HG02870 (cell line): Measurements from ENCODE around the gene TGIF2.

Experiments used
- ATAC-seq: cut with Tn5 transposase; IDR thresholded peaks from one replicate; pipeline ENCODE4 v1.9.1; 2021; ENCODE audit warnings: mild to moderate bottlenecking, moderate library complexity; ENCODE audit not compliant: unreplicated experiment

The TGIF2 gene

DNA sequence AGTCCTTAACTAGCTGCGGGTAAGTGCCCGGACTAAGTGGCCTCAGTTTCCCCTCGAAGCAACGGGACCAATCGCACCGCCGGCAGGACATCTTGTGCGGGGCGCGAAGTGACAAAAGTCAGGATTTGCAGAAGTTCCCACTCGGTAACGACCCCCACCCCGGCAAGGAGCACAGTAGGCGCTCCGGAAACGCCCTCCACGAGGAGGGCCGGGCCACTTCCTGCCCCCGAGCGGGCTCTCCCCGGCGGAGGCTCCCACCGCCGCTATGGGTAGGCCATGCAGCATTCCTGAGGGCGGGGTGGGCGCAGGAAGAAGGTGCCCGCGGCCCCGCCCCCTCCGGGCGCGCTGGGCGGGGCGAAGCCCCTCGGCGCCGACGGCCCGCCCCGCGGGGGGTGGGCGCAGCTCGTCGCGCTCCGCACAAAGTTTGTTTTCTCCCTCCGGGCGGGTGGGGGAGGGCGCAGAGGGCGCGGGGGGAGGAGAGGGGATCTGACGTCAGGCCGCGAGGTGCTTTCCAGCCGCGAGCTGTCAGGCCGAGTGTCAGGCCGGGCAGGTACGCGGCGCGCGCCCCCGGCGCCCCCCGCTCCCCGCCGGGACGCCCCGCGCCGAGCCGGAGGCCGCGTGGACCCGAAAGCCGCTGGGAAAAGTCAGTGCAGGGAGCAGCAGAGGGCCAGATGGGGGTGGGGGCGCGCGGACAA lies at the start of gene TGIF2:
TGIF2 (plus strand) TSS at position 495 of the 695 bp plus-strand sequence. CDS start 5,178 bp downstream, outside the sequence.
- peak; percentile 45 for ATAC-seq

DNA sequence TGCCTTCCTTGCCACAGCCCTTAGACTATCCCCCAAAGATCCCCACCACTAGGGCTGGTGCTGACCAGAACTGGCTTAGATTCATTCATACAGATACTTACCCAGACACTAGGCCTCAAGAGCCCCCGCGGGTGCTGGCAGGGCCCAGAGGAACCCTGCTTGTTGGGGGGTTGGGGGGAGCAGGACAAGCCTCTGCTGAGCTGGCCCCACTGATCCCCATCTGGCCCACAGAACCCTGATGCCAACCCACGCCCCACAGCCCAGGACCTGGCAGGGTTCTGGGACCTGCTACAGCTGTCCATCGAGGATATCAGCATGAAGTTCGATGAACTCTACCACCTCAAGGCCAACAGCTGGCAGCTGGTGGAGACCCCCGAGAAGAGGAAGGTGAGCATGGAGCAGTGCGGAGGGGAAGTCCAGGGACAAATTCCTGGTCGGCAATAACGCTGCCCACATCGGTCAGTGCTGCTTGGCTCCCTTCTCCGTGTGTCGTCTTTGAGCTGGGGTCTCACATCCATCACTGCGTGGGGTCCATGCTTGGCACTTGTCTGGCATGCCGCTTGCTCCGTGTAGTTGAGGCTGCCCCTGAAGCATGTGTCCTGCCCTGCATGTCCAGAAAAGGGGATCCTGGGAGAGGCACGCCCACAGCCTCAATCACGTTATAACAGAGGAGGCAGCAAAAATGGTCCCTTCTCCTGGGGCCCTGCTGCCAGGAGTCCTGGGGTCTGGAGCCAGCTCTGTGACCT lies 47.6 kb upstream of the TGIF2 start:
- no peak for ATAC-seq

DNA sequence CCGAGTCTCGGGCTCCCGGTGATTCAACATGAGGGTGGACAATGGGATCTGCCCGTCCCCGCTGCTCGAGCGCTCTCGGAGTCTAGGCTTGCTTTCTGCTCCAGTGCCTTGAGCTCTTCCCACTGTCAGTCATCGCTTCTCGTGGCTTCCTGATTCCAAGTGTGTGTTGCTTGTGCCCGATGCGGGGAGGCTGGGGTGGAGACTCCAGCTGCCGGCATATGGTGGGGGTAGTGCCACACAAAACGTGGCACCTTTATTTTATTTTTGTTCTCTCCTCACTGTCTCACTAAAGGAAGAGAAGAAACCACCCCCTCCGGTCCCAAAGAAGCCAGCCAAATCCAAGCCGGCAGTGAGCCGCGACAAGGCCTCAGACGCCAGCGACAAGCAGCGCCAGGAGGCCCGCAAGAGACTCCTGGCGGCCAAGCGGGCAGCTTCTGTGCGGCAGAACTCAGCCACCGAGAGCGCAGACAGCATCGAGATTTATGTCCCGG lies 46.8 kb upstream of the TGIF2 start:
- no peak for ATAC-seq

DNA sequence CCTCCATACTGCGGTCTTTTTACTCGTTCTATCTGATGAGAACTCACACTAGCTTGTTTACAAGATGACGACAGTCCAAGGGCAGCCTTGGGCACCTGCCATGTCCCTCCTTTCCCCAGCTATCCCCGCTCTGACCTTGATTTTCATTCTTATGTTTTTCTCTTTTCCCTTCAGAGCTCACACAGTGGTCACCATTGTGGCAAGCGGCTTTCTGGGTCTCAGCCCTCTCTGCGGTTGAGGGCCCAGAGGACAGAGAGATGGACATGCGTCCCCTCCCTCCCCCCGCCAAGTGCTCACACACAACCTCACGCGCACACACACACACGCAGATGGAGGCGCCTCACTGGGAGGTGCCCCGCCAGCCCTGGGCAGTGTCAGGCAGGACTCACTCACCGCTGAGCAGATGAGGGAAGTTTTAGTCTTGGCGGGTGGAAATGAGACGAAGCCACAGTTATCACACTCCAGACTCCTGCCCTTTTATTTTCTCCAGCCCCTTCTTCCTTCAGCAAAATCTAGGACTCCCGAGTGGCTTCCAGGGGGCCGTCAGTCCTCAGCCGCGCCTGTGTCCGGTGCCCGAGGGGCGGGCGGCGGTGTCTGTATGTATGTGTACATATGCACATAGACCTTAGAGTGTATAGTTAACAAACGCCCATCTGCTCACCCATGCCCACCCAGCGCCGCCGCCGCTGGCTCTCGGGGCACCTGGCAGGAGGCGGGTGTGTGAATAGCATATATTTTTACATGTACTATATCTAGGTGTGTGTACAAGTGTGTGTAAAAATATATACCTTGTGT lies 45.9 kb upstream of the TGIF2 start:
- no peak for ATAC-seq

DNA sequence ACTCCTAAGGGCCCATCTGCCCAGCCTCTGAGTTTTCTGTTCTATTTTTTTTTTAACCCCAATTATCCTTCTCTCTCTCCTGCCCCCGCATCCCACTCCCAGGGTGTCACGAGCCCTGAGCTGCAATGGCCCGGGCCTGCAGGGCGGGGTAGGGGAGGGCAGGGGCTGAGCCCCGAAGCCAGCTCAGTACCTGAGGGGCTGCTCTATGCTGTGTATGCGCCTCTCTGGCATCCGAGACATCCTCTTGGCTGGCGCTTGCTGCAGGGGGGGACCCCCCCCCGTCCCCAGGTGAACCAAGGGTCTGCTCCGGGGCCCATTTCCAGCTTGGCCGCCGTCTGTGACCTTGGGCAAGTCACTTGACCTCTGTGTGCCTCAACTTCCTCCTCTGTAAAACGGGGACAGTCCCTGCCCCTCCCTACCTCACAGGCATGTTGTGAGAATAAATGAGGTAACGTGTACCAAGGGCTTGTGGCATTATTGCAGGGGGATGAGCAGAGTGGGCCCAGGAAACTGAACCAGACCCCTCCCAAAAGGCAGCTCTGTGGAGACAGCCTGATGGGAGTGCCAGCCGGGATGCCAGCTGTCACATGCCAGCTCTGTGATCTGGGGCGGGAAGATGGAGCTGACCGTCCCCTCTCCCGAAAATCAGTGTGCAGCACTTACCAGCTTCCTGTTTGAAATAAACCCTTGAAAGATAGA lies 45.1 kb upstream of the TGIF2 start:
- ATAC-seq: no peak

DNA sequence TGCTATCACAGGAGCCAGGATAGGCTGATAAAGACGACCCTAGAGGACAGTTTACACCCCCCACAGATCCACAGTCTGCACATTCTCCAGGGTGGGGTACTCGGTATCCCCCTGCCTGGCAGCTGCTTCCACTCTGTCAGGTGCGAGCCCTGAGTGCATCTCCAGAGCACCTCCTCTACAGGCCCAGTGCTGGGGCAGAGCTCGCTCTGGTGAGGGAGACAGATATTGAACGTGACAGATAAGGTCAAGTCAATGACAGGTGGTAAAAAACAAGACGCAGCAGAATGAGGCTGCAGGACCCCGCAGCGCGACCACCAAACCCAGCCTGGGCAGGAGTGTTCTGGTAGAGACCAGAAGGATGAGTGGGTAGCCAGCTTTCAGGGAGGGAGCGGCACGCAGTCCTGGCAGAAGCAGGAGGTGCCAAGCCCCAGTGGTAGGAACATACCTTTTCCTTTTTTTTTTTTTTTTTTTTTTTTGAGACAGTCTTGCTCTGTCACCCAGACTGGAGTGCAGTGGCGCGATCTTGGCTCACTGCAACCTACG lies 44.5 kb upstream of the TGIF2 start:
- no peak for ATAC-seq

DNA sequence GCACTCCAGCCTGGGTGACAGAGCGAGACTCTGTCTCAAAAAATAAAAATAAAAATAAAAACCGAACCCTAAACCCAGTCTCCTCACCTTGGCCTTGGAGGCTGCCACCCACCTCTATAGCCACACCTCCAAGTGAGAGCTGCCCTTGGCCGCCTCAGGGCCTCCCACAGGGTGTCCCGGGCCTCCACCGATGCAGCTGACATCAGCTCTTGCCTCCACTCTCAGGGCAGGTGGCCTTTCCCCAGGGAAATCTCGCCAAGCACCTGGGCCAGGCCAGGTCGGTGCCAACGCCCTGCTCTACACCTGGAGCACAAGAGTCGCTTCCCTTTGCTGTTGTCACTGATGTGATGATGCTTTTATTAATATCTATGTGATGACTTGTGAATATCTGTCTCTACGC lies 41.0 kb upstream of the TGIF2 start:
- no peak for ATAC-seq

DNA sequence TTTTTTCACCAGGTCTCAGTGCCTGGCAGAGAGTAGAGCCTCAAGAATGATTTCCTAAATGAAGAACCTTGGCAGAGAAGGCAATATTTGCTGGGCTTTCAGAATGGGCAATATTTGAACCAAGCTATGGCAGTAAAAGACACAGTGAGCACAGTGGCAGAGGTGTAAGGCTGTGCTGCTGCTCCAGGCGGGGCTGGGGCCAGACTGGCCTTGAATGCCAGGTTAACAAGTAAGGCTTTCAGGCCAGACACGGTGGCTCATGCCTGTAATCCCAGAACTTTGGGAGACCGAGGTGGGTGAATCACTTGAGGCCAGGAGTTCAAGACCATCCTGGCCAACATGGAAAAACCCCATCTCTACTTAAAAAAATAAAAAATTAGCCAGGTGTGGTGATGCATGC lies 40.6 kb upstream of the TGIF2 start:
- no peak for ATAC-seq

DNA sequence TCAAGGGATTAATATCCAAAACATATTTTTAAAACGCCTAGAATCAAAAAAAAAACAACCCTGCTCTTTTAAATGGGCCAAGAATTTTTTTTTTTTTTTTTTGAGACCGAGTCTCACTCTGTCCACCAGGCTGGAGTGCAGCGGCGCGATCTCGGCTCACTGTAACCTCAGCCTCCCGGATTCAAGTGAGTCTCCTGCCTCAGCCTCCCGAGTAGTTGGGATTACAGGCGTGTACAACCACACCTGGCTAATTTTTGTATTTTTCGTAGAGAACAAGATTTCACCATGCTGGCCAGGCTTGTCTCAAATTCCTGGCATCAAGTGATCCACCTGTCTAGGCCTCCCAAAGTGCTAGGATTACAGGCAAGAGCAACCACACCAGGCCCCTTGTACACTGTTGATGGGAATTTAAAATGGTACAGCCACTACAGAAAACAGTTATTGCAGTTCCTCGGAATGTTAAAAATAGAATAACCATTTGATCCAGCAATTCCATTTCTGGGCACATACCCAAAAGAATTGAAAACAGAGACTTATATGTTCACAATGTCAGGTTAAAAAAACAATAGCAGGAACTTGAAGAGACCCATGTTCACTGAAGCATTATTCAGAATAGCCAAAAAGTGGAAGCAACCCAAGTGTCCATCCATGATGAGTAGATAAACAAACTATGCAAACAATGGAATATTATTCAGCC lies 35.2 kb upstream of the TGIF2 start:
- no peak for ATAC-seq

DNA sequence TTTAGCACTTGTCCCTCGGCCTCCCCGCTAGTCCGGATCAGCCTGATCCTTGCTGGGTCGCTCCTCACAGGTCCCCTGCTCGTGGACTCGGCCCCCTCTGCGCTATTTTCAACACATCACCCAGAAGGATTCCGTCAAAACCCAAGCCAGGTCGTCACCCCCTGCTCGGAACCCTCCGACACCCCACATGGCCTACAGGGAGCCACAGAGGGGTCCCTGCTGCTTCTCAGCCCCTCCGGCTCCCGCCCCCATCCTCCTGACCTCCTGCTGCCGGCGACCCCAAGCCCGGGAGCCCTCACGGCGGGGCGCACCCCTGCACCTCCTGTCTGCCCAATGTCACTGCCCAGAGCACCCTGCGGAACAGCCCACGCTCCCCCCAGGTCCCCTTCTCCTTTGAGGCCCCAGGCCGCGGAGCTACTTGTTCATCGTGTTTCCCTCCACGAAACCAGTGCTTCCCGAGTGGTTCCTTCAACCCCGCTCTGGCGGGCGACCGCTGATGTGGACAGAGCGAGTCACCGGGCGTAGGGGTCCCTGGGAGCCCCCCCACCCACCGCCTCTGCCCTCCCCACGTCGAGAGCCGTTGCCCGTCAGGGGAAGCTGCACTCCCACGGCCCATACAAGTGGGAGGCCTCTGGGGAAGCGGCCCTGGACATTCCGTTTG lies 32.7 kb upstream of the TGIF2 start:
- no peak for ATAC-seq

DNA sequence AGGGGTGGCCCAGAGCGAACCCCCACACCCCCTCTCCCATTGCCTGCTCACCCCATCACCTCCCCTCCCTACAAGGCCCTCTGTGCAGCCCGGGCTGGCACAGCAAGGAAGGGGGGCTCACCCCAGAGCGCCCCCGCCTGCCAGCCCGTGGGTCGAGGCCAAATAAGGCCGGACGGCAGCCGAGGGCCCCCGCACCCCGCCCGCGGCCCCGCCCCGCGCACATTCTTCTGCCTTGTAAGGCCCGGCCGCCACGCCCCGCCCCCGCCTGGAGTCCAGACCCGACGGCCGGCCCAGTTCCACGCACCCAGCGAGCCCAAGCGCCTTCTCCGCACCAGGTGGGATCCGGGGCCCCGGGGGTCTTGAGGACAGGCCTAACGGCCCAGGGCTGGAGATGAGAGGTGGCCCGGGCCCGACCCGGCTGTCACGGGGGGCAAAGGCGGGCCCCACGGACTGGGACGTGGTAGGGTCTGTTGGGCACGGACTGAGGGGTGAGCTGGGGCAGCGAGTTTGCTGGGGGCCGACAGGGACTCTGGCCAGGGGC lies 32.1 kb upstream of the TGIF2 start, which contains the start of gene MYL9:
MYL9 (plus strand) TSS at position 293 of the 541 bp plus-strand sequence. CDS start 3,366 bp downstream, outside the sequence.
- ATAC-seq: no peak

DNA sequence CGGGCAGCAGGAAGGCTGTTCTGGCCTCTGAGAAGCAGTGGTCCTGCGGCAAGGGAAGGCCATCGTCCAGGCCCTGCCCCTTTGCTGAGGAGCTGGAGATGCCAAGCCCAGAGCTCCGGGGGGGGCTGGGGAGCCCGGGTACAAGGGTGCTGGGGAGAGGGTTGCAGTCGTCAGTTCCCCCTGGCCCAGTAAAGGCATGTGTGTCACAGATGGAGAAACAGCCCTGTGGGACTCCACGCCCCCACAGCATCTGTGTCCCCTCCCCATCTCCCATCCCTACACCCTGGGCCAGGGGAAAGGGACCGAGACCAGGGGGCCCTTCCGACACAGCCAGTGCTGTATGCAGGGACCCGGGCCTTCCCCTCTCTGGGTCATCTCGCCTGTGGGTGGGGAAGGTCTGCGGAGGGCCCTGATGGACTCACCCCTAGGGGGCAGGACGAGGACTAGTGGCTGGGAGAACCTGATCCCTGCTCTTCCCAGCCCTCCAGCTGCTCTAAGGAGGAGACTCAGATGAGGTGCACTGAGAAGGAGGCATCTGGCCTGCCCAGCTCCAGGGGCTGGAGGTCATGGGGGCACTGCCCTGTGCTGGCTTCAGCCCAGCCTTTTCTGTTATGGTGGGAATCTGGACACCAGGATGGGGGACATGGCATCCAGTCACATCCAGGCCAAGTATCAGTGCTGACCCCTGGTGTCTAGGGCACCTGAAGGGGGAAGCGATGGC lies 31.5 kb upstream of the TGIF2 start:
- no peak for ATAC-seq

DNA sequence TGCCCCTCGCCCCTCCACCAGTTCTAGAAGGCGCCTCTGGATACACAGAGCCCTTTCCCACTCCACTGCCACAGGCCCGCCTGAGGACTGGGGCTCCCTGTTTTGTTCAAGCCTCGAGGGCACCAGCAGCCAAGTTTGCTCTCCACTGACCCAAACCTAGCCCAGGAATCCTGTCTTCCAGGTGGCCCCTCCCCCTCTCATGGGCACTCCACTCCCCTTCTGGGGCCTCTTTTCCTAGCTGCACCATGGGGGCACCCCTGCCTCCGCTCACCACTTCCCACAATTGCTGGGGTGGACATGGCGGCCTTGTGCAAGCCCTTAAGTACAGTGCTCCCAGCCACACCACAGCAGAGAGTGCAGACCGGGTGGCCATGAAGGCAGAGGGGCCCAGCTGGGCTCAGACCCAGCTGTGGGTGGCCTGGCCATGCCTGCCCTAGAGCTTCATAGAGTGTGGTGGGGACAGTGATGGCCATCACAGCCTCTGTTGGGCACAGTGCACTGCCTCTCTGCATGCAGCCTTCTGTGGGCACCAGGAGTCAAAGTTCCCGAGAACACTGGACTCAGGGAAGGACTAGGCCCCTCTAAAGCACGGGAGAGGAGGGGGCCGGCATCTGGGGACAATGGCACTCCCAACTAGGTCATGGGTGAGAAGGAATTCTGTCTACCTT lies 30.7 kb upstream of the TGIF2 start:
- no peak for ATAC-seq

DNA sequence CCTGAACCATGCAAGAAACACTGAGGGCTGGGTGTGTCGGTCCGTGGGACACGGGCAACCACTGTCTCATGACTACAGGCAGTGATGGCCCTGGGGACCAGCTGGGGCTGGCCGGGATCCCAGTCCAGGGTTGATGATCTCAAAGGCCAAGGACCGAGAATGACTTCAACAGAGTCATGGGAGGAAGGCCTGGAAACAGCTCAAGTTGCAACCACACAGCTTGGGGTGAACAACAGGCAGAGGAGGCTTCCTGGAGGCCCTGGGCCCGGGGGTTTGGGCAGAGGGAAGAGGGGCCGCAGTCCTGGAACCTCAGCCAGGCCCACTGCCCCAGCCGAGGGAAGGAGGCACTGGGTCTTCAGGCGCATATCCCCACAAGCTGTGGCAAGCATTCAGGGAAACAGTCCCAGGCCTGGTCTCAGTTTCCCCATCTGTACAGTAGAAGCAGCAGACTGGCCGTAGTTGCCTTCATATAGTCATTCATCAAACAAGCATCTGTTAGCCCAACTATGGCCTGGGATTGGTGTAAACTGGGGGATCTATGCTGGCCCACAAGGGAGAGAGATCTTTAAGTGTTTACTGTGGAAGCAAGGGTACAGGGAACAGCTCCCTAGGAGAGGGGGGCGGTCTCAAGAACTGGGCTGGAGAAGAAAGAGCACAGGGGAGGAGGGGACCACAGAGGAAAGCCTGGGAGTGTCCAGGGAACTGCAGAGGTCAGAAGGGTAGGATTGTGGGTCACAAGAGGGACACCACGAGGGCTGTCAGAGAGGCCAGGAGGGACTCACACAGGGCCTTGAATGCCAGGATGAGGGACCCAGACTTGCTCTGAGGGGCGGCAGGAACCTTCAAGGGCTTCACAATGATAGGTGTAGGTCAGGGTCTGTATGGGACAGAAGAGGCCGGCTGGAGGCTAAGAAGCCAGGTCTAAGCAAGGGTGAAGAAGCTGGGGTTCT lies 29.9 kb upstream of the TGIF2 start:
- no peak for ATAC-seq

DNA sequence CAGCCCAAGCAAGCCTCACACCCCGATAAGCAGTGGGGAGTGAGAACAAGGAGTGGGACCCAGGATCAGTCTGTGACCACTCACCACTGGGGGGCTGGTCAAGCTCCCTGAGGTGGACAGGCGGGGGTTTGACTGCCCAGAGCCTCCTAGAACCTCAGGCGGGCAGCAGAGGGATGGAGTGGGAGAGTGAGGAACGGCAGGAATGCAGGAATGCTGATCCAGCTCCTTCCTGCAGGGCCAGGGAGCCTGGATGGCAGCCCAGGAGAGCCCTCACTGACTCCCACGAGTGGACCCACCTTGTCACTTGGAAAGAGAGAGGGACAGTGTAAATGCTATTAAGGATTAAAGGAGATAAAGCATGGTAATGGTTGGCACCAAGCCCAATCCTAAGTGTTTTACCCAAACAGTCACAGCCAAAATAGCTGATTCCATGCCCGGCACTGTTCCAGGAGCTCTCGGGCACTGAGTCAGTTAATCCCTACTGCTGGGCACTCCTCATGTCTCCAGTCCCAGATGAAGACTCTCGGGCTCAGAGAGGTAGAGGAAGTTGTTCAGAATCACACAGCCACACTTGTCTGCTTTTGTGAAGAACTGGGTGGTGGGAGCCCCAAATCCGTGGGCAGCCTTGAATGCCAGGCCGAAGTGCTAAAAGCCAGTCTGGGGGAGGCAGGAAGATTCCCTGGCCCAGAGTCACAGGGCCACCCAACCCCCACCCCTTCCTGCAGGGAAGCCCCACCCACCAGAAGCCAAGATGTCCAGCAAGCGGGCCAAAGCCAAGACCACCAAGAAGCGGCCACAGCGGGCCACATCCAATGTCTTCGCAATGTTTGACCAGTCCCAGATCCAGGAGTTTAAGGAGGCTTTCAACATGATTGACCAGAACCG lies 29.0 kb upstream of the TGIF2 start:
- no peak for ATAC-seq
